Keratinocyte (primary cell): ENCODE measurements around the gene CCDC97.

Experiments
- EZH2 ChIP-seq: IDR thresholded peaks from one replicate; pipeline ENCODE4 v1.6.1; 2012; ENCODE audit warnings: inconsistent platforms, mild to moderate bottlenecking, low read length, moderate library complexity
- TF ChIP-seq, protein P1 (sequence below), 3 experiments: IDR thresholded peaks in 1 of 3; conservative IDR thresholded peaks in 1 of 3; optimal IDR thresholded peaks in 1 of 3; 2 replicates in 2 of 3; 3 replicates in 1 of 3; pipeline versions ENCODE3 to v1.5.1; 2011; ENCODE audit warnings: low read length in 3 of 3, mild to moderate bottlenecking in 3 of 3, moderate library complexity in 2 of 3, control low read depth in 1 of 3, inconsistent platforms in 1 of 3; ENCODE audit not compliant: insufficient read depth in 2 of 3; ENCODE audit errors: extremely low read depth in 1 of 3

GRCh38 chr19:41353466-41354342 lies 43.7 kb downstream of the CCDC97 start, which contains the start of gene TGFB1:
- no peak for TF ChIP-seq EZH2
- TF ChIP-seq, protein P1, sequence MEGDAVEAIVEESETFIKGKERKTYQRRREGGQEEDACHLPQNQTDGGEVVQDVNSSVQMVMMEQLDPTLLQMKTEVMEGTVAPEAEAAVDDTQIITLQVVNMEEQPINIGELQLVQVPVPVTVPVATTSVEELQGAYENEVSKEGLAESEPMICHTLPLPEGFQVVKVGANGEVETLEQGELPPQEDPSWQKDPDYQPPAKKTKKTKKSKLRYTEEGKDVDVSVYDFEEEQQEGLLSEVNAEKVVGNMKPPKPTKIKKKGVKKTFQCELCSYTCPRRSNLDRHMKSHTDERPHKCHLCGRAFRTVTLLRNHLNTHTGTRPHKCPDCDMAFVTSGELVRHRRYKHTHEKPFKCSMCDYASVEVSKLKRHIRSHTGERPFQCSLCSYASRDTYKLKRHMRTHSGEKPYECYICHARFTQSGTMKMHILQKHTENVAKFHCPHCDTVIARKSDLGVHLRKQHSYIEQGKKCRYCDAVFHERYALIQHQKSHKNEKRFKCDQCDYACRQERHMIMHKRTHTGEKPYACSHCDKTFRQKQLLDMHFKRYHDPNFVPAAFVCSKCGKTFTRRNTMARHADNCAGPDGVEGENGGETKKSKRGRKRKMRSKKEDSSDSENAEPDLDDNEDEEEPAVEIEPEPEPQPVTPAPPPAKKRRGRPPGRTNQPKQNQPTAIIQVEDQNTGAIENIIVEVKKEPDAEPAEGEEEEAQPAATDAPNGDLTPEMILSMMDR (optimal IDR thresholded peaks at IDR 0.05 in 1 of 3, IDR thresholded peaks at IDR 0.05 in 1 of 3, conservative IDR thresholded peaks at IDR 0.05 in 1 of 3; ENCODE audit: extremely low read depth in 1 of 3, insufficient read depth in 2 of 3, low read length in 3 of 3) = peak; percentile 79 to 93 (median 90)
